ENCODE data around the gene STX8.

STX8 gene

GRCh38 chr17:9478889-9479288 lies 96.7 kb downstream of the STX8 start:
- Histone ChIP-seq H3K4me3 (no peak overlapping the region), H3K27ac (no peak overlapping the region)

GRCh38 chr17:9475101-9475658 lies 100.4 kb downstream of the STX8 start:
- Histone ChIP-seq H3K4me3 (no peak overlapping the region), H3K27ac (no peak overlapping the region)
- DNase-seq (ENCODE audit: low spot score): no peak
- TF ChIP-seq CTCF (IDR thresholded peaks at IDR 0.05): no peak

More at GRCh38 chr17:9478889-9479288, 96.7 kb downstream of the STX8 start:
- no peak for TF ChIP-seq CTCF (IDR thresholded peaks at IDR 0.05)
- DNase-seq (ENCODE audit: low spot score): no peak

GRCh38 chr17:9473711-9474110 lies 101.9 kb downstream of the STX8 start:
- Histone ChIP-seq H3K4me3 (no peak overlapping the region), H3K27ac (no peak overlapping the region)
- no peak for TF ChIP-seq CTCF (IDR thresholded peaks at IDR 0.05)
- no peak for DNase-seq (ENCODE audit: low spot score)

- Histone ChIP-seq H3K27ac (no peak overlapping the region), H3K4me3 (no peak overlapping the region)
- TF ChIP-seq CTCF (IDR thresholded peaks at IDR 0.05): no peak
- no peak for DNase-seq (ENCODE audit: low spot score)
Observed at GRCh38 chr17:9472541-9472940, 103.1 kb downstream of the STX8 start.

GRCh38 chr17:9472094-9472493 lies 103.5 kb downstream of the STX8 start:
- no peak for DNase-seq (ENCODE audit: low spot score)
- Histone ChIP-seq H3K27ac (no peak overlapping the region), H3K4me3 (no peak overlapping the region)
- no peak for TF ChIP-seq CTCF (IDR thresholded peaks at IDR 0.05)

- DNase-seq (ENCODE audit: low spot score): no peak
- Histone ChIP-seq H3K27ac (no peak overlapping the region), H3K4me3 (no peak overlapping the region)
- TF ChIP-seq CTCF (IDR thresholded peaks at IDR 0.05): no peak
Observed at GRCh38 chr17:9470171-9470570, 105.4 kb downstream of the STX8 start.

GRCh38 chr17:9468937-9469336 lies 106.7 kb downstream of the STX8 start:
- Histone ChIP-seq H3K27ac (no peak overlapping the region), H3K4me3 (no peak overlapping the region)
- no peak for DNase-seq (ENCODE audit: low spot score)
- TF ChIP-seq CTCF (IDR thresholded peaks at IDR 0.05): no peak

Data from coronary artery (tissue), 2 donors.